NCI-H128 (cell line): ENCODE data around the gene PDE6D.
A peak's percentile ranks its signal among the peaks of the same experiment; 100 is the strongest.

Experiments
- DNase-seq: peaks from one replicate; lab custom pipeline; 2025; ENCODE audit not compliant: unreplicated experiment; lab: John Stamatoyannopoulos, UW

The PDE6D gene

DNA sequence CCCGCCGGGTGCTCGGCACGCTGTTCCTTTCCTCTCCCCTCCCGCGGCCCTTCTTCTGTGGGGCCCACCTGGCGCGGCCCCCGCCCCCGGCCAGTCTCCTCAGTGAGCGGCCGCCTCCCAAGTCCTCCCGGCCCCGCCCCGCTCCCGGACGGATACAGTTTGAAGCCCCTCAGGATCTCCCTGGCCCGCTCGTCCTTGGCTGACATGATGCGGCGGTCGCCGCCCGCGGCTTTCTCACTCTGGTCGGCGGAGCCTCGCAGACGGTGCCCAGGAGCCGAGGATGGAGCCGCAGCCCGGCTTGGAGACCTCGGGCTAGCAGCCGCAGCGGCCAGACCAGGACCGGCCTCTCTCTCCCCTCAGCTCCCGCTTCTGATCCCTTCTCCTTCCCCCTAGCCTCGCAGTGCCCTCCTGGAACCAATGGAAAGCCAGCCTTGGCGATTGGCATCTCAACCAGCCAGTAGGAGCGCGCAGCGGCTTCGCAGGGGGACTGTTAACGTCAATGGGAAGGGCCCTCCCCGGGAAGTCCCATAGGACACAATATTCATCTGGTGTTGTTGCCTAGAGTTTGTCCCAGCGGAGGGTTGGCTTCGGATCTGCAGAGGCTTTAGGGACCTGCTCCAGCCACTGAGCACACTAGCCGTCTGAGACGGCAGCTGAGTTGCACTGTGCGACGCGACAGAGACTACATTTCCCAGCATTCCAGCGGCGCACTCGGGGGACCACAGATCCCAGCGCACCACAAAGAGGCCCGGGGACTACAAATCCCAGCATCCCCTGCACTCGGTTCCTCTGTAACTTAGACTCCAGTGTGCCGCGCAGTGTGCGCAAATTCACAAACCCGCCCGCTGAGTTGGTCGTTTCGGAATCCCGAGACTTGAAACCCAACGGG lies at the start of gene PDE6D:
Gene PDE6D (minus strand): TSS at position 374 of the 889 bp plus-strand sequence. CDS start 168 bp downstream, at position 206.
- peak; percentile 79 for DNase-seq

DNA sequence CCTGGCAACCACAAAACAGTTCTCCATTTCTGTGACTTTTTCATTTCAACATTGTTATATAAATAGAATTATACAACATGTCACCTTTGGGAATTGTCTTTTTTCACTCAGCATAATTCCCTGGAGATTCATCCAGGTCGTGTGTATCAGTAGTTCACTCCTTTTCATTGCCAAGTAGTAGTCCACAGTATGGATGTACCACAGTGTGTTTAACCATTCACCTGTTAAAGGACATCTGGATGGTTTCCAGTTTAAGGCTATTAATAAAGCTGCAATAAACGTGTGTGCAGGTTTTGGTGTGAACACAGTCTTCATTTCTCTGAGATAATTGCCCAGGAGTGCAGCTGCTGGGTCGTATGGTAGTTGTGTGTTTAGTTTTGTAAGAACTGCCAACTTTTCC lies 40.8 kb upstream of the PDE6D start:
- DNase-seq: no peak

DNA sequence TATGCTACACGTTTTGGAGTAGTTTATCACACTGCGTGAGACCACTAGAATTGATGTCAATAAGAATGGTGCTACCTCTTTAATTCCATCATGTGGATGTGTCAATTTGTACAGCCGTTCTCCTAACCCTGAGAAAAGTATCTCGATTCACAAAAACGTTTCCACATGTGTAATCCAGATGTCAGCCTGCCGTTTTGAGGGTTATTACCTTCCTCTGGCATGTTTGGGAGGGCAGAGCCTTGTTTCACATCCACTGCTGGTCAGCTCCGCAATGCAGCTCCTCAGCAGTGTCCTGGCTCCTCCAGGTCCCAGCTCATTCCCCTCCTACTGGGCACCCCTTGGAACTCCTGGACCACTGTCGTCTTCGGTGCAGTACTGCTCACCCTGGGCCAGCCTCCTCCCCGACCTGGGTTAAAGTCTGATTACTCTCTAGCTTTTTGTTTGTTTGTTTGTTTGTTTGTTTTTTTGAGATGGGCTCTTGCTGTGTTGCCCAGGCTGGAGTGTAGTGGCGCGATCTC lies 39.8 kb upstream of the PDE6D start:
- no peak for DNase-seq

DNA sequence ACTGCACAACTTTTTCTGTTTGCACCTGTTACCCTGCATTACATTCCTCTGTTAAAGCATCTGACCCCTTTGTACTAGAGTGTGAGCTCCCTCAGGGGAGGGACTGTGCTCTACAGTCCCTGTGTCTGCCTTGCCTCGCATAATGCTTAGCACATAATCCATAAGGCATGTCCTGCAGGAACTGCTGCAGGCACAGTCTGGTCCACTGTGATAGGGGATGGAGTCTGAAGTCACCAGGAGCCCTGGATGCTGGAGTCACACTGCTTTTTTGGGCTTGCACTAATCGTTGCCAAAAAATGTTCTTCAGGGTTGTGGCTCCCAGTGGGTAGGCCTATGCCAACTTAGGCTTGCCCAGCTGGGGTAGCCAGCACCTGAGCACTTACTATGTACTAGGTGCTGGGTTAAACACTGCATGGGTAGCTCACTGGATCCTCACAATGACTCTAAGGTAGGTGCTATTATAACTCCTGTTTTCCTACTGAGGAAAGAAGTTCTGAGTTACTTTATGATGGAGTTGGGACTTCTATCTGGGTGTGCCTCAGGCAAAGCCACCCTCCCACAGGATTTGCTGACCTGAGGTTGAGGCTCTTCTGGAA lies 38.5 kb upstream of the PDE6D start:
- no peak for DNase-seq

DNA sequence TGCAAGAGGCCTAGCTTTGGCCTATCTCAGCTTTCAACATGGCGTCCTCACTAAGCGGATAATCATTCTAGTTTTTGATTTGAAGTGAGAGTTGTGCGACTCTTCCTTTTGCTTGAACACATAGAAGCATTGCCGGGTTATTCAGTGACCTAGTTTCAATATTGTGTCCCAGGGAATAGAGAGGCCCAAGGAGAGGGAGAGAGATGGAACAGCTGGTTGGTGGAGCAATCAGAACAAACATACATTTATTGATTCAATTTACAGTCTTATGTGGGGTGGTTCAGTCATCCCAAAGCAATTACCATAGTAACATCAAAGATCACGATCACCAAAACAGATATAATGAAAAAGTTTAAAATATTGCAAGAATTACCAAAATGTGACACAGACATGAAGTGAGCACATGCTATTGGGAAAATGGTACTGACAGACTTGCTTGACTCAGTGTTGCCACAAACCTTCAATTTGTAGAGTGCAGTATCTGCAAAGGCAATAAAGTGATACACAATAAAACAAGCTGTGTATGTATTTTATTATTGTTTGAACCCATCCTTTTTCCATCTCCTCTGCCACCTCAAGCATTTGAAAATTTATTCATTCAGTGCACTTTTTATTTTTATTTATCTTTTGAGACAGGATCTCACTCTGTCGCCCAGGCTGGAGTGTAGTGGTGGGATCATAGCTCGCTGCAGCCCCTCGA lies 35.4 kb upstream of the PDE6D start:
- DNase-seq: no peak

DNA sequence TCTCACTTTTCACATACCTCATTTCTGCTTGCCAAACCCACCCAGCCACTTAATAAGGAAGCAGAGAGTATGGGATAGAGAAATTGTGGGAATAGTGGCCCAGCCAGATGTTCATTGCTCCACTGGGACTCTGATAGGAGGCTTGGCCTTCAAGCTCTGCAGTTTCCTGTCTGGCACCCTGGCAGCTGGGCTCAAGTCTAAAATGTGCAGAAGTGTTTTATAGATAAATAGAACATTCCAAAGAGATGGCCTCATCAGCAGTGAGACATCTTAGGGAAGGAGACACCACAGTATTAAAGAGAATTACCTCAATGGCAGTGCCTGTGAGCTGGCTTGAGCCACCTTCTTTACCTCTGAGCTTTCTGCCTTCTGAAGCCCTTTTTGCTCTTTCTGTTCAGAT lies 29.8 kb upstream of the PDE6D start:
- no peak for DNase-seq

DNA sequence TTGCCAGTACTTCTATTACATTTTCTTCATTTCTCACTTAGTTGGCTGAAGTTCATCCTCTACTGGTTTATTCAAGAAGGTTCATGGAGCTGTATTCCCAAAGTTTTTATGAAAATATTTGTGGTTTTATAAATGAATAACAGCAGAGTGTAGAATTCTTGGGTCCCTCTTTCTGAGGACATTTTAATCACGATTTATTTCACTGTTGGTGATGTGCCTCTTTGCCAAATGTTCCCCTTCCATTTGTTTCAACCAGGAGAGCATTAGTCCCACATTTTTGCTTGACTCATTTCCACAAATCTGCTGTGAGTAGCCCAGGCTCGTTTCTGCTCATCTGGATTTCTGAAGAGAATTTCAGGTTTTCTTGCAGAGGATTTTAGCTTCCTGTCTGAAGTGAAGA lies 25.9 kb upstream of the PDE6D start:
- DNase-seq: no peak

DNA sequence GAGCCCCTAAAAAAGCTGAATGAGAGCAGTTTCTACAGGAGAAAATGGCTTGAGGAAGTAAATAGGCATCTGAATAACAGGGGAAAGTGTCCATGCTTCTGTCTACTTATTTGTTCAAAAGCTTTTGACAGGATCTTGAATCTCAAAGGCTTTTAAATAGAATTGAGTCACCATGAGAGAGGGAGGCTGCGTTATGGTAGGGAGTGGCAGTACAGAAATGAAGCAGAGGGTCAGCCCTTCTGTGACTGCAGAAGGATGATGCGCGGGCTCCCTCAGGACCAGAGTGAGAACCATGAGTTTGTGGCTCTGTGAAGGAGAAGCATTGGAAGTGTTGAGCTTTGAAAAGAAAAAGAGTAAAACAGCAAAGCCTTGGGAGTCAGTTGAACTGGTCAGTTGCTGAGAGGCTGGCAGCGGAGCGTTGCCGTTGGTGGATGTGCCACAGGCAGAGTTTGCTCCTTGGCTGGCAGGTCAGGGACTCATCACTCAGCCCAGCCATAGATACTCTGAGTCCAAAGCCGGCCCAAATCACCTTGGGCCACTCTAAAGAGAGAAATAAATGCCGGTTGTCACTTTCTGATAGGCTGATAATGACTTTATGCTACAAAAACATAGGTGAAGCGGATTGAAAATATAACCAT lies 22.5 kb upstream of the PDE6D start:
- DNase-seq: no peak

DNA sequence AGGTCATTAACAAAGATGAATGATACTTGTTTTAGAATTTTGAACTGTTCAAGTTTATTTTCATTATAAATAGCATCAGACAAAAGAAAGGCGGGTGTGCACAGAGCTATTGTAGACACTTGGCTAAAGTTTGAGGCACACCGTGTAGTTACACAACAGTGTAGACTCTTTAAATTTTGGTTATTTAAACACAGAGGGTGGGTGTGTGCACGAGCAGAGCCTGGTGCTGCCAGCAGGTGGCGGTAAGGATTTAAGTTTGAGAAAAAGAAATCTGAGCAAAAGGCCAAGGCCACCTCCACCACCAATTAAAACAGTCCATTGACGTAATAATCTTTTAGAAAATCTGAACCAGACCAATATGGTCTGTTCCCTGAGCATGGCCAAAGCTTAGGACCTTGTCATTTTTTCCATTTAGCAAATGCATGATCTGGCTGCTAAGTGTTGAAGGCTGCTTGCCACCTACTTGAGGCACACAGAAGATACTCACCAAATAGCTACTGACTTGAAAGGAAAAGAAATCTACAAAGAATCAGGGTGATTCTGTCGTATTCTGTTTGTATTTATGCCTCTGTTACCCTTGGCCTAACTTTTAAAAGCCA lies 19.5 kb upstream of the PDE6D start:
- no peak for DNase-seq

DNA sequence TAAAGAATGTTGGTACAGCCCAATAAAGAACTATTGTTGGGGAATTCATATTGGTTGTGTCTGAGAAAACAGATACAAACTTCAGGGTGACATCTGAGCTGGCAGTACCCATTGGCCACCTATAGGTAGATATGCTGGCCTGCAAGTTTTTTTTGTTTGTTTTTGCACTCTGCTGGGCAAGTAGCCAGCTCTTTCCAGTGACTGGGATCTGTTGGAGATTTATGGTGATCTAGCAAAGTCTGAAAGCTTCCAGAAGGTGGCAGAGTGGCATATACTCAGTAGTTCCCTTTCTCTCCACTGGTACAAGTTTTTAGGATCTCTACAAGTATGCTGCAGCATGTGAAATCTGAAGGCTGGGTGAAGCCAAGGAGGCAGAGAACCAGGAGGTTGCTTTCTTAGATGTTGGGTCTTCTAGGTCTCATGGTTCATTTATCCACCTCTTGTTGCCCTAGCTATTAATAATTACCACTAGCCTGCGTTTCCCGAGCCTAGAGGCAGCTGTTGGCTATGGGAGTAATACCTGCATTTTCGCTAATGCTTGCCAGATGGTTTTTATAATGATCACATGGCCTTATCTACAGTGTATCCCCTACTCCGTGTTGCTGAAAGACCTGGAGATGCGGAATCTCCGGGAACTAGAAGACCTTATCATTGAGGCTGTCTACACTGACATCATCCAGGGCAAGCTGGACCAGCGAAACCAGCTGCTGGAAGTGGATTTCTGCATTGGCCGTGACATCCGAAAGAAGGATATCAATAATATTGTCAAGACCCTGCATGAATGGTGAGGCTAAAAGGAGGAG lies 14.6 kb upstream of the PDE6D start:
- DNase-seq: no peak

DNA sequence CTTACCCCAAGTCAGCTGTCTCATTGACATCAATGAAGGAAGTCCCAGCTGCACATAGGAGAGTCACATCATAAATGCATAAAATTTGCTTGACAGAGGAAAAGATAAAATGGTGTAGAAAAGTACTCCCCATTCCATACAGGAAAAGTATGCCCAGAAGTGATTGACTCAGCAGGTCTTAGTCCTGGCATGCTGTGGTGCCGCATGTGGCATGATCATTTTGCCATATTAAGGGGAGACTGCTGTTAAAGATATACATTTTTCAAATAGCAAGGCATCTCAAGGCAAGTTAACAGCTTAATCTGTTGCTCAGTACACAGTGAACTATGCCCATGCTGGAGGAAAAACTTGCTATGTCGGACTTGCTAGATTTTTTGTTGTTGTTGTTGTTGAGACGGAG lies 13.3 kb upstream of the PDE6D start:
- no peak for DNase-seq

DNA sequence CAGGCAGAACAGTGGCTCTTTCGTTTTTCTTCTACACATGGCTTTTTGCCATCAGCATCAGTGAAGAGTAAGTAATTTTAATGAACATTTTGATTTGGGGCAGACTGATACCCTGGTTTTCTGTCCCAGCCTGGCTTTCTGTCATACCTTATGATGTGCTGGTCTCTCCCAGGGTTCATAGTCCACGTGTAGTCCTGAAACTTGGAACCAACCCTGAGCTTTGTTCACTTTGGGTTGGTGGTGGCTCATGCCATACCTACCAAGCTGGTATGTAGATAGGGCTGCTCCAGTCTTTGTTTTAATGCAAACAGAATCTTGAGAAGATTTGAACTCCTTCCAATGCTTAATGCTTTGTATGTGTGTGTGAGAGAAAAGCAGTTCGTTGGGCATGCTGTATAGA lies 10.0 kb upstream of the PDE6D start:
- DNase-seq: no peak

DNA sequence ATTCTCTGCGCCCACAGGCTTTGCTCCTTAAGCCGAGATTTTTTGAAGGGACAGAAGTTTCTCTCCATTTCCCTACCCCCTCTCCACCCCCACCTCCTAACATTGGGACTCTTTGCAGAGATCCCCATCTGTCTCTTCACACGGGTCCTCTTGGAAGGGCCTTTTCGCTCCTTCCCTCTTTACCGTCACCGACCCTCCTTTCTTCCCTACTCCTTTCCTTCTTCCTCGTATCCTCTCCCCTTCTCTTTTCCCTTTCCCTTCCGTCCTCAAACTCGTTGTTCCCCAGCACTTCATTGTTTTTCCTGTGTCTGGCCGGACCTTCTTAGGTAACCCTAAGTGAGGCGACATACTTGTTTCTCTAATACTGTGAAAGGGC lies 5.8 kb upstream of the PDE6D start:
- DNase-seq: no peak

DNA sequence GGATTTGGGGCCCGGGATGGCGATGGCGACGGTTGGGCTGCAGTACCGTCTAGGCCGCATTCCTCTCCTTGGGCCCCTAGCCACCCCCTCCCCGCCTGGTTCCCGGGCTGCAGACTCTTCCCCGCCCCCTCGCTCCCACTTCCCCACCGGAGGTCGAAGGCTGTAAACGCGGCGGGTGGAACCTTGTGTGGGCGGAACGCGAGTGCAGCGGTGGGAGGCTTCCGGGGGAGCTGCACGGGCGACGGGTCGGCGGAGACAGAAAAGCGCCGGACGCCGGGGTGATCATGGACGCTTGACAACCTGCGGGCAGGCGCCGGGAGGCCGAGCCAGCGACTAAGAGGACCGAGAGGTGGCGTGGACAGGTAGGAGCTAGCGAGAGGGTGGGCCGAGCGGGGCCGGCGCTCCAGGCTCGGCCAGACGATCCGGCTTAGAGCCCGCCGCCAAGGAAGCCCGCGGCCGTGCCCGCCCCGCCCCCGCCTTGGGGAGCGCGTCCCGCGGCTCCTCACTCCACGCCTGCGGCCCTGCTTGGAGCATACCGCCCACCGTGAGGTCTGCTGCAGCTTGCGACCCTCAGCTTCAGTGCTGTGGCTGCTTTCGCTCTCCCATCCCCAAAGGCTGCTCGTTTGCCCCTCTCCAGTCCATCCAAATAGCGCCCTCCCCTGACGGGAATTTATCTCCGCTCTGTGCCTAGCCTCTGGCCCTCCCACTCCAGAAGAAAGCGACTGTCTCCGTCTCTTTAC lies 5.3 kb upstream of the PDE6D start, which contains the start of gene COPS7B:
Gene COPS7B (plus strand): TSS at position 269 of the 740 bp plus-strand sequence. CDS start 2,126 bp downstream, outside the sequence.
- DNase-seq: peak; percentile 60

DNA sequence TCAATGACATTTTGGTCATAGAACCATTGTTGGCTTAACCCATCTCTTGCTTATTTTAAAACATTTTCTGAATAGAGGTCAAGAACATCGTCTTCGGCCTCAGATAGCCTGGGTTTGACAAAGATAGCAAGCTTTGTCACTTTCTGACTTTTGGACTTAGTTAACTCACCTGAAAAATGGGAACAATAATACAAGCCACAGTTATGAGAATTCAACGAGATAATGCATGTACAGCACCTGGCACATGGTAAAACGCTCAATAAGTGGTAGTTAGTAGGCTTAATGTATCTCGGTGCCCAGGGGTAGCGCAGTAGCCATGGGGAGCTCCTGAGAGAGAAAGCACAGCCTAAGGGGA lies 4.7 kb upstream of the PDE6D start:
- DNase-seq: no peak

DNA sequence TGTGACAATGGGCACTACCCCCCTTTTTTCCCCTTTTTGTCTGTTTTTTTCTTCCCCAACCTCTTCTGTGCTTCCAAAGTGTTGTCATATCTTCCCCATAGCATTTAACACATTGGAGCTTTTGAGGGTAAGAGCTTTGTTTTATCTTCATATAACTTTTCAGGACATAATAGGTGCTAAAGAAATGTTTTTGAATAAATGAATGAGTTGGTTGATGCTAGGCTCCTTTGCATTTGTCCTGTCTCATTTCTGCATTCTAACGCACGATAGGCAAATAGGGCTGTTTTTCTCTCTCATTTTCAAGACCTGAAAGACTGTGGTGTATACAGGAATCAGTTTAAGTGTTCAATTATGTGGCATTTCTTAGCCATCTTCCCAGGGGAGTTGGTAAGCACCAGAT lies 4.3 kb upstream of the PDE6D start:
- no peak for DNase-seq

DNA sequence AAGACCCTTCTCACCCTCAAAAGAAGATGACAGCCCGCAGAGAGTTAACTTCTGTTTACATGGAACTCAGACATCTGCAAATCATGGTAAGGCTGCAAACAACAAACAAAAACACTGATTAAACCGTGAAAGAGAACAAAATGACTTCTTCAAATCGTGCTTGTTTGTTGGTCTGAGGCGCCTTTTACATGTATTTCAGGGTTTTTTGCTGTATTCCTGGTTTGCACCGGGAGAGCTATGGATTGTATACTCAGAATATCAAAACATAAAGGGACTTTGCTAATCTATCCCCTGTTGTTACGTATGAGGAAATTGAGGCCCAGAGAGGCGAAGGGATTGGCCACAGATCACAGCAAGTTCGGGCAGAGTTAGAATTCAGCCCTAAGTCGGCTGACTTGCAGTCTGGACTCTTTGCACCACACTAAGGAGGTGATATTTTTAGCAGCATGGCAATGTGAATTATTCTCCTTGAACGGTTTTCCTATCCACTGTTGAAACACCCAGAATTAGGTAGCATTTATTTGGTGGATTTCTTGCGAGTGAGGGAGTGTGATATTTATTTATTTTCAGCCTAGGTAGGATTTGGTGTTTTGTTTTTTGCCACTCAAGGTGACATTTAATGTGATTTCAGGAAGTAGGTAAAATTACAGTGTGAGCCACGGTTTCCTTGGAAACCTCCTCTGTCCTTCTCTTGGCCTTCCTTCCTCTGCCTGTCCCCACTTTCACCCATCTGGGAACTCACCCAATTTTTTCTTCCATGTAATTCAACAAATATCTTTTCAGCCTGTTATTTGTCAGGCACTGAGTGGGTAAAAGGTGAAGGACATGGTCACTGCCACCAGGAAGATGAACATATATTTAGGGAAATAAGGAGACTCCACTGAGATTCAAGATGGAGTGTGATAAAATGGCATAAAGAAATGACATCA lies 980 bp upstream of the PDE6D start:
- DNase-seq: no peak
